WTC11 (cell line): ENCODE results near the gene ZNF808. TPM values are rescaled to one million over a fixed set of nuclear protein-coding genes. Genes with fewer than 3 reads are reported as not detected.

ENCODE experiments used
- ATAC-seq: fragments of 200-7000 bp; cut with Tn5 transposase; 2 replicates; pipeline ENCODE4 v1.10.0; 2021; ENCODE audit warnings: mild to moderate bottlenecking, moderate library complexity
- CTCF ChIA-PET: fragments of 300-600 bp; sonication (Branson Sonifier 250); formaldehyde crosslinking; loops from one replicate; lab custom pipeline; 2021; ENCODE audit warnings: antibody characterized with exemption; lab: Charles Lee
- POLR2A ChIA-PET: fragments of 350-600 bp; sonication (Branson Sonifier 250); formaldehyde crosslinking; loops from one replicate; lab custom pipeline; 2021; ENCODE audit warnings: antibody characterized with exemption; lab: Charles Lee
- DNase-seq: peaks from one replicate; pipeline ENCODE4 v3.0.0; 2021; ENCODE audit warnings: low spot score
- H3K27ac Mint-ChIP-seq: 2 replicates; pipeline ENCODE4 v1.8.0; 2021; ENCODE audit warnings: mixed read lengths
- H3K27me3 Mint-ChIP-seq: 2 replicates; pipeline ENCODE4 v1.8.0; 2021; ENCODE audit warnings: low read depth, mild to moderate bottlenecking, moderate library complexity, mixed read lengths
- H3K36me3 Mint-ChIP-seq: 2 replicates; pipeline ENCODE4 v1.8.0; 2021; ENCODE audit warnings: mixed read lengths
- H3K4me1 Mint-ChIP-seq: 2 replicates; pipeline ENCODE4 v1.8.0; 2022; ENCODE audit warnings: mixed read lengths
- H3K4me3 Mint-ChIP-seq: 2 replicates; pipeline ENCODE4 v1.8.0; 2021; ENCODE audit warnings: mild to moderate bottlenecking, moderate library complexity, mixed read lengths
- H3K9me3 Mint-ChIP-seq: 2 replicates; pipeline ENCODE4 v1.8.0; 2021; ENCODE audit warnings: mixed read lengths
- CBFB ChIP-seq: sonication (generic); formaldehyde crosslinking; IDR thresholded peaks from 2 replicates; pipeline ENCODE4 v1.8.1; 2022; ENCODE audit warnings: mild to moderate bottlenecking, low read depth, missing genetic modification reagents
- ESRRA ChIP-seq: sonication (generic); formaldehyde crosslinking; IDR thresholded peaks from 2 replicates; pipeline ENCODE4 v1.8.1; 2022; ENCODE audit warnings: mild to moderate bottlenecking, missing genetic modification reagents, borderline replicate concordance
- FOXK1 ChIP-seq: sonication (generic); formaldehyde crosslinking; IDR thresholded peaks from 2 replicates; pipeline ENCODE4 v1.8.0; 2022; ENCODE audit warnings: mild to moderate bottlenecking, moderate library complexity, missing genetic modification reagents
- FOXP1 ChIP-seq: sonication (generic); formaldehyde crosslinking; IDR thresholded peaks from 2 replicates; pipeline ENCODE4 v1.8.0; 2022; ENCODE audit warnings: missing genetic modification reagents, mild to moderate bottlenecking, moderate library complexity, borderline replicate concordance
- HMGA2 ChIP-seq: fragments of 250-450 bp; sonication (Bioruptor Pico); IDR thresholded peaks from 2 replicates; pipeline ENCODE4 v1.4.0; 2021; ENCODE audit warnings: mild to moderate bottlenecking, moderate library complexity
- MYBL2 ChIP-seq: sonication (generic); formaldehyde crosslinking; IDR thresholded peaks from 2 replicates; pipeline ENCODE4 v1.8.1; 2023; ENCODE audit warnings: mild to moderate bottlenecking, moderate library complexity, missing genetic modification reagents
- NR2C2 ChIP-seq: sonication (generic); formaldehyde crosslinking; IDR thresholded peaks from 2 replicates; pipeline ENCODE4 v1.8.0; 2022; ENCODE audit warnings: mild to moderate bottlenecking, missing genetic modification reagents
- SMAD3 ChIP-seq: sonication (generic); formaldehyde crosslinking; IDR thresholded peaks from 2 replicates; pipeline ENCODE4 v1.8.0; 2022; ENCODE audit warnings: missing genetic modification reagents, mild to moderate bottlenecking, borderline replicate concordance
- SOX15 ChIP-seq: fragments of 250-450 bp; sonication (Bioruptor Pico); IDR thresholded peaks from 2 replicates; pipeline ENCODE4 v1.9.0; 2021; ENCODE audit warnings: mild to moderate bottlenecking
- SP1 ChIP-seq: sonication (generic); formaldehyde crosslinking; conservative IDR thresholded peaks from 2 replicates; pipeline ENCODE4 v1.8.1; 2022; ENCODE audit warnings: missing genetic modification reagents
- TEAD1 ChIP-seq: sonication (generic); formaldehyde crosslinking; IDR thresholded peaks from 2 replicates; pipeline ENCODE4 v1.8.0; 2022; ENCODE audit warnings: mild to moderate bottlenecking, missing genetic modification reagents
- ZNF219 ChIP-seq: sonication (generic); formaldehyde crosslinking; IDR thresholded peaks from 2 replicates; pipeline ENCODE4 v1.8.0; 2023; ENCODE audit warnings: missing genetic modification reagents, mild to moderate bottlenecking, borderline replicate concordance
- ZNF317 ChIP-seq: sonication (generic); formaldehyde crosslinking; IDR thresholded peaks from 2 replicates; pipeline ENCODE4 v1.8.1; 2023; ENCODE audit warnings: low read depth, mild to moderate bottlenecking, moderate library complexity, missing genetic modification reagents, borderline replicate concordance
- ZNF416 ChIP-seq: fragments of 250-450 bp; sonication (Bioruptor Pico); IDR thresholded peaks from 2 replicates; pipeline ENCODE4 v1.9.0; 2021; ENCODE audit warnings: mild to moderate bottlenecking, inconsistent platforms
- total RNA-seq: library from RNA; stranded (reverse); gene quantifications from 3 replicates; pipeline ENCODE4 v1.2.3, GENCODE V29; 2021
- TF ChIP-seq, protein P1 (sequence below): sonication (generic); formaldehyde crosslinking; IDR thresholded peaks from 2 replicates; pipeline ENCODE4 v1.8.1; 2023; ENCODE audit warnings: mild to moderate bottlenecking, missing genetic modification reagents
- TF ChIP-seq, protein P2 (sequence below): sonication (generic); formaldehyde crosslinking; IDR thresholded peaks from 2 replicates; pipeline ENCODE4 v1.8.0; 2022; ENCODE audit warnings: mild to moderate bottlenecking, missing genetic modification reagents
- TF ChIP-seq, protein P3 (sequence below): sonication (generic); formaldehyde crosslinking; IDR thresholded peaks from 2 replicates; pipeline ENCODE4 v1.8.0; 2023; ENCODE audit warnings: missing genetic modification reagents, mild to moderate bottlenecking, borderline replicate concordance
- TF ChIP-seq, protein P4 (sequence below): fragments of 250-450 bp; sonication (Bioruptor Pico); IDR thresholded peaks from 2 replicates; pipeline ENCODE4 v1.9.0; 2021; ENCODE audit warnings: mild to moderate bottlenecking
- TF ChIP-seq, protein P5 (sequence below): sonication (generic); formaldehyde crosslinking; IDR thresholded peaks from 2 replicates; pipeline ENCODE4 v1.8.1; 2023; ENCODE audit warnings: mild to moderate bottlenecking, missing genetic modification reagents, moderate library complexity
- TF ChIP-seq, protein P6 (sequence below): sonication (generic); formaldehyde crosslinking; IDR thresholded peaks from 2 replicates; pipeline ENCODE4 v1.8.1; 2022; ENCODE audit warnings: missing genetic modification reagents, borderline replicate concordance
- TF ChIP-seq, protein P7 (sequence below): sonication (generic); formaldehyde crosslinking; IDR thresholded peaks from 2 replicates; pipeline ENCODE4 v1.8.1; 2023; ENCODE audit warnings: mild to moderate bottlenecking, missing genetic modification reagents

The ZNF808 gene
- total RNA-seq, 1 experiment from 2014 or later = 59.2 TPM

DNA sequence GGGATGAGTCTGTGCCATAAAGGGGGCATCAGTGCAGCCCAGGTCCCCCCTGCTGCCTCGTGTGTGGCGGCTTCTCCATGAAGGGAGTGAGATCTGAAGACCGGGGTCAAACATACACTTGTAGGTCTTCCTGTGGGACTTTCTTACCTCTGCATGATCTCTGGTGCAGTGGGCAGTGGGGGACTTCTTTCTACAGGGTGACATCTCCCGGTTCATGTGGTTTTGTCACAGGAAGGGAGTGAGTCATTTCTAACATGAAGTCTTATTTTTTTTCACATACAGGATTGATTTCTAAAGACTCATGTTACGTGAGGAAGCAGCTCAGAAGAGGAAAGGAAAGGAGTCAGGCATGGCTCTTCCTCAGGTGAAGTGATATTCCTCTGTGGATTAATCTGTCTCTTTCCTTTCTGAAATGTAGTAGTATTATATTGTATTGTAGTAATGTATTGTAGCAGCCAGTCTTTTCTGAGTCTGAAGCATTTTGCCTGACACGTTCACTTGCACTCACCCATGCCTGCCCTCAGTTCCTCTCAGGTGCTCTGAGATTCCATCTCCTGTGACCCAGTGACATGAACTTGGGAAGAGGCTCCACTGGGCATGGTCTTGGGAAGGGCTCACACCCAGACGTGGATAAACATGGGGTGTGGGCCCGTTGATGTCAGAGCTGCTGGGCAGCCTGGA is 15.7 kb downstream of the ZNF808 start:
- TF ChIP-seq SP1 (CRISPR knock-in tag) (no peak), CBFB (CRISPR knock-in tag) (no peak), FOXK1 (CRISPR knock-in tag) (no peak), ZNF317 (CRISPR knock-in tag) (no peak), TEAD1 (CRISPR knock-in tag) (no peak)
- TF ChIP-seq, protein P1, sequence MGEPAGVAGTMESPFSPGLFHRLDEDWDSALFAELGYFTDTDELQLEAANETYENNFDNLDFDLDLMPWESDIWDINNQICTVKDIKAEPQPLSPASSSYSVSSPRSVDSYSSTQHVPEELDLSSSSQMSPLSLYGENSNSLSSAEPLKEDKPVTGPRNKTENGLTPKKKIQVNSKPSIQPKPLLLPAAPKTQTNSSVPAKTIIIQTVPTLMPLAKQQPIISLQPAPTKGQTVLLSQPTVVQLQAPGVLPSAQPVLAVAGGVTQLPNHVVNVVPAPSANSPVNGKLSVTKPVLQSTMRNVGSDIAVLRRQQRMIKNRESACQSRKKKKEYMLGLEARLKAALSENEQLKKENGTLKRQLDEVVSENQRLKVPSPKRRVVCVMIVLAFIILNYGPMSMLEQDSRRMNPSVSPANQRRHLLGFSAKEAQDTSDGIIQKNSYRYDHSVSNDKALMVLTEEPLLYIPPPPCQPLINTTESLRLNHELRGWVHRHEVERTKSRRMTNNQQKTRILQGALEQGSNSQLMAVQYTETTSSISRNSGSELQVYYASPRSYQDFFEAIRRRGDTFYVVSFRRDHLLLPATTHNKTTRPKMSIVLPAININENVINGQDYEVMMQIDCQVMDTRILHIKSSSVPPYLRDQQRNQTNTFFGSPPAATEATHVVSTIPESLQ (CRISPR knock-in tag) = no peak
- Mint-ChIP-seq H3K9me3 (no peaks in the 10 kb centered on the region), H3K27me3 (no peaks in the 10 kb centered on the region), H3K4me3 (no peak overlapping the region), H3K27ac (no peak overlapping the region; the same call in 1 of the 2 replicates), H3K4me1 (peaks cover 11% of the 10 kb centered on the region; the same call in 1 of the 2 replicates), H3K36me3 (peaks cover 41% of the 10 kb centered on the region)
- DNase-seq (no peak), ATAC-seq (no peak)
- ChIA-PET CTCF (no interaction called here), POLR2A (no interaction called here)

DNA sequence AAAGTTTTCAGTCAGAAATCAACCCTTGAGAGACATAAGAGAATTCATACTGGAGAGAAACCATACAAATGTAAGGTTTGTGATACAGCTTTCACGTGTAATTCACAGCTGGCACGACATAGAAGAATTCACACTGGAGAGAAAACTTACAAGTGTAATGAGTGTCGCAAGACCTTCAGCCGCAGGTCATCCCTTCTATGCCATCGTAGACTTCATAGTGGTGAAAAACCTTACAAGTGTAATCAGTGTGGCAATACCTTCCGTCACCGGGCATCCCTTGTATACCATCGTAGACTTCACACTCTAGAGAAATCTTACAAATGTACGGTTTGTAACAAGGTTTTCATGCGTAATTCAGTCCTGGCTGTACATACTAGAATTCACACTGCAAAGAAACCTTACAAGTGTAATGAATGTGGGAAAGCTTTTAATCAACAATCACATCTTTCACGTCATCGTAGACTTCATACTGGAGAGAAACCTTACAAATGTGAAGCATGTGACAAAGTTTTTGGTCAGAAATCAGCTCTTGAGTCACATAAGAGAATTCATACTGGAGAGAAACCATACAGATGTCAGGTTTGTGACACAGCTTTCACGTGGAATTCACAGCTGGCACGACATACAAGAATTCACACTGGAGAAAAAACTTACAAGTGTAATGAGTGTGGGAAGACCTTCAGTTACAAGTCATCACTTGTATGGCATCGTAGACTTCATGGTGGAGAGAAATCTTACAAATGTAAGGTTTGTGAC is 26.9 kb downstream of the ZNF808 start:
- no peak overlapping the region for H3K27ac Mint-ChIP-seq
- ChIA-PET CTCF (no interaction called here), POLR2A (no interaction called here)
- H3K27me3 Mint-ChIP-seq = no peaks in the 10 kb centered on the region; the same call in 1 of the 2 replicates
- H3K4me3 Mint-ChIP-seq = no peak overlapping the region
- peaks cover 79% of the 10 kb centered on the region for H3K36me3 Mint-ChIP-seq
- H3K9me3 Mint-ChIP-seq = peaks cover 44% of the 10 kb centered on the region
- no peak for ATAC-seq
- peaks cover 19% of the 10 kb centered on the region for H3K4me1 Mint-ChIP-seq
- no peak for DNase-seq
- TF ChIP-seq, protein P2, sequence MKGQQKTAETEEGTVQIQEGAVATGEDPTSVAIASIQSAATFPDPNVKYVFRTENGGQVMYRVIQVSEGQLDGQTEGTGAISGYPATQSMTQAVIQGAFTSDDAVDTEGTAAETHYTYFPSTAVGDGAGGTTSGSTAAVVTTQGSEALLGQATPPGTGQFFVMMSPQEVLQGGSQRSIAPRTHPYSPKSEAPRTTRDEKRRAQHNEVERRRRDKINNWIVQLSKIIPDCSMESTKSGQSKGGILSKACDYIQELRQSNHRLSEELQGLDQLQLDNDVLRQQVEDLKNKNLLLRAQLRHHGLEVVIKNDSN = no peak
- TF ChIP-seq, protein P3, sequence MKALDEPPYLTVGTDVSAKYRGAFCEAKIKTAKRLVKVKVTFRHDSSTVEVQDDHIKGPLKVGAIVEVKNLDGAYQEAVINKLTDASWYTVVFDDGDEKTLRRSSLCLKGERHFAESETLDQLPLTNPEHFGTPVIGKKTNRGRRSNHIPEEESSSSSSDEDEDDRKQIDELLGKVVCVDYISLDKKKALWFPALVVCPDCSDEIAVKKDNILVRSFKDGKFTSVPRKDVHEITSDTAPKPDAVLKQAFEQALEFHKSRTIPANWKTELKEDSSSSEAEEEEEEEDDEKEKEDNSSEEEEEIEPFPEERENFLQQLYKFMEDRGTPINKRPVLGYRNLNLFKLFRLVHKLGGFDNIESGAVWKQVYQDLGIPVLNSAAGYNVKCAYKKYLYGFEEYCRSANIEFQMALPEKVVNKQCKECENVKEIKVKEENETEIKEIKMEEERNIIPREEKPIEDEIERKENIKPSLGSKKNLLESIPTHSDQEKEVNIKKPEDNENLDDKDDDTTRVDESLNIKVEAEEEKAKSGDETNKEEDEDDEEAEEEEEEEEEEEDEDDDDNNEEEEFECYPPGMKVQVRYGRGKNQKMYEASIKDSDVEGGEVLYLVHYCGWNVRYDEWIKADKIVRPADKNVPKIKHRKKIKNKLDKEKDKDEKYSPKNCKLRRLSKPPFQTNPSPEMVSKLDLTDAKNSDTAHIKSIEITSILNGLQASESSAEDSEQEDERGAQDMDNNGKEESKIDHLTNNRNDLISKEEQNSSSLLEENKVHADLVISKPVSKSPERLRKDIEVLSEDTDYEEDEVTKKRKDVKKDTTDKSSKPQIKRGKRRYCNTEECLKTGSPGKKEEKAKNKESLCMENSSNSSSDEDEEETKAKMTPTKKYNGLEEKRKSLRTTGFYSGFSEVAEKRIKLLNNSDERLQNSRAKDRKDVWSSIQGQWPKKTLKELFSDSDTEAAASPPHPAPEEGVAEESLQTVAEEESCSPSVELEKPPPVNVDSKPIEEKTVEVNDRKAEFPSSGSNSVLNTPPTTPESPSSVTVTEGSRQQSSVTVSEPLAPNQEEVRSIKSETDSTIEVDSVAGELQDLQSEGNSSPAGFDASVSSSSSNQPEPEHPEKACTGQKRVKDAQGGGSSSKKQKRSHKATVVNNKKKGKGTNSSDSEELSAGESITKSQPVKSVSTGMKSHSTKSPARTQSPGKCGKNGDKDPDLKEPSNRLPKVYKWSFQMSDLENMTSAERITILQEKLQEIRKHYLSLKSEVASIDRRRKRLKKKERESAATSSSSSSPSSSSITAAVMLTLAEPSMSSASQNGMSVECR (CRISPR knock-in tag) = no peak
- TF ChIP-seq MYBL2 (CRISPR knock-in tag) (no peak), ZNF416 (no peak), SOX15 (CRISPR knock-in tag) (no peak), ZNF219 (CRISPR knock-in tag) (no peak), FOXP1 (CRISPR knock-in tag) (no peak), SP1 (CRISPR knock-in tag) (no peak), NR2C2 (CRISPR knock-in tag) (no peak), HMGA2 (no peak), ESRRA (CRISPR knock-in tag) (no peak), SMAD3 (no peak)
- TF ChIP-seq, protein P4, sequence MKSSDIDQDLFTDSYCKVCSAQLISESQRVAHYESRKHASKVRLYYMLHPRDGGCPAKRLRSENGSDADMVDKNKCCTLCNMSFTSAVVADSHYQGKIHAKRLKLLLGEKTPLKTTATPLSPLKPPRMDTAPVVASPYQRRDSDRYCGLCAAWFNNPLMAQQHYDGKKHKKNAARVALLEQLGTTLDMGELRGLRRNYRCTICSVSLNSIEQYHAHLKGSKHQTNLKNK = no peak
- TF ChIP-seq, protein P5, sequence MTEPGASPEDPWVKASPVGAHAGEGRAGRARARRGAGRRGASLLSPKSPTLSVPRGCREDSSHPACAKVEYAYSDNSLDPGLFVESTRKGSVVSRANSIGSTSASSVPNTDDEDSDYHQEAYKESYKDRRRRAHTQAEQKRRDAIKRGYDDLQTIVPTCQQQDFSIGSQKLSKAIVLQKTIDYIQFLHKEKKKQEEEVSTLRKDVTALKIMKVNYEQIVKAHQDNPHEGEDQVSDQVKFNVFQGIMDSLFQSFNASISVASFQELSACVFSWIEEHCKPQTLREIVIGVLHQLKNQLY (CRISPR knock-in tag) = no peak
- TF ChIP-seq, protein P6, sequence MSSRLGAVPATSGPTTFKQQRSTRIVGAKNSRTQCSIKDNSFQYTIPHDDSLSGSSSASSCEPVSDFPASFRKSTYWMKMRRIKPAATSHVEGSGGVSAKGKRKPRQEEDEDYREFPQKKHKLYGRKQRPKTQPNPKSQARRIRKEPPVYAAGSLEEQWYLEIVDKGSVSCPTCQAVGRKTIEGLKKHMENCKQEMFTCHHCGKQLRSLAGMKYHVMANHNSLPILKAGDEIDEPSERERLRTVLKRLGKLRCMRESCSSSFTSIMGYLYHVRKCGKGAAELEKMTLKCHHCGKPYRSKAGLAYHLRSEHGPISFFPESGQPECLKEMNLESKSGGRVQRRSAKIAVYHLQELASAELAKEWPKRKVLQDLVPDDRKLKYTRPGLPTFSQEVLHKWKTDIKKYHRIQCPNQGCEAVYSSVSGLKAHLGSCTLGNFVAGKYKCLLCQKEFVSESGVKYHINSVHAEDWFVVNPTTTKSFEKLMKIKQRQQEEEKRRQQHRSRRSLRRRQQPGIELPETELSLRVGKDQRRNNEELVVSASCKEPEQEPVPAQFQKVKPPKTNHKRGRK (CRISPR knock-in tag) = no peak
- TF ChIP-seq, protein P7, sequence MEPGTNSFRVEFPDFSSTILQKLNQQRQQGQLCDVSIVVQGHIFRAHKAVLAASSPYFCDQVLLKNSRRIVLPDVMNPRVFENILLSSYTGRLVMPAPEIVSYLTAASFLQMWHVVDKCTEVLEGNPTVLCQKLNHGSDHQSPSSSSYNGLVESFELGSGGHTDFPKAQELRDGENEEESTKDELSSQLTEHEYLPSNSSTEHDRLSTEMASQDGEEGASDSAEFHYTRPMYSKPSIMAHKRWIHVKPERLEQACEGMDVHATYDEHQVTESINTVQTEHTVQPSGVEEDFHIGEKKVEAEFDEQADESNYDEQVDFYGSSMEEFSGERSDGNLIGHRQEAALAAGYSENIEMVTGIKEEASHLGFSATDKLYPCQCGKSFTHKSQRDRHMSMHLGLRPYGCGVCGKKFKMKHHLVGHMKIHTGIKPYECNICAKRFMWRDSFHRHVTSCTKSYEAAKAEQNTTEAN (CRISPR knock-in tag) = no peak
